Osteoblast (primary cell): ENCODE data around the gene ABTB1. TPM values are rescaled to one million over a fixed set of nuclear protein-coding genes. Genes with fewer than 3 reads are reported as not detected.

Experiments used
- DNase-seq: peaks from one replicate; pipeline ENCODE4 v3.0.0; 2011; ENCODE audit warnings: low spot score, mixed read lengths; ENCODE audit not compliant: insufficient read length; ENCODE audit errors: missing footprints
- H2AFZ ChIP-seq: 2 replicates; pipeline ENCODE4 v1.6.0; 2011; ENCODE audit warnings: mild to moderate bottlenecking, low read length
- H3K27ac ChIP-seq: 2 replicates; pipeline ENCODE4 v1.5.1; 2011; ENCODE audit warnings: mild to moderate bottlenecking, low read depth, low read length, moderate library complexity
- H3K27me3 ChIP-seq: 2 replicates; pipeline ENCODE4 v1.6.0; 2012; ENCODE audit warnings: mild to moderate bottlenecking, control low read depth, inconsistent platforms, low read length, moderate library complexity; ENCODE audit not compliant: insufficient read depth
- H3K36me3 ChIP-seq: 2 replicates; pipeline ENCODE4 v1.5.1; 2011; ENCODE audit warnings: mild to moderate bottlenecking, low read length, control low read depth, moderate library complexity; ENCODE audit not compliant: insufficient read depth
- H3K4me1 ChIP-seq: 2 replicates; pipeline ENCODE4 v1.5.1; 2011; ENCODE audit warnings: mild to moderate bottlenecking, low read length, control low read depth, moderate library complexity; ENCODE audit not compliant: insufficient read depth
- H3K4me2 ChIP-seq: 2 replicates; pipeline ENCODE4 v1.6.0; 2011; ENCODE audit warnings: mild to moderate bottlenecking, low read length; ENCODE audit not compliant: insufficient read depth
- H3K4me3 ChIP-seq: fragments of 200-600 bp; sonication (generic); 3 replicates; pipeline ENCODE4 v1.5.1; 2012; ENCODE audit warnings: mild to moderate bottlenecking, low read length, inconsistent platforms; ENCODE audit not compliant: insufficient read depth
- H3K79me2 ChIP-seq: 2 replicates; pipeline ENCODE4 v1.6.0; 2012; ENCODE audit warnings: mild to moderate bottlenecking, low read length, control low read depth, inconsistent platforms; ENCODE audit not compliant: insufficient read depth
- H3K9me3 ChIP-seq: 2 replicates; pipeline ENCODE4 v1.5.1; 2011; ENCODE audit warnings: low read depth, low read length, control low read depth
- H4K20me1 ChIP-seq: 2 replicates; pipeline ENCODE4 v1.6.0; 2012; ENCODE audit warnings: mild to moderate bottlenecking, low read length, control low read depth; ENCODE audit not compliant: insufficient read depth
- total RNA-seq: library from RNA; depleted of rRNA; stranded (reverse); fragments of >200 nt; gene quantifications from 2 replicates; pipeline ENCODE4 v1.2.3, GENCODE V29; 2012
- TF ChIP-seq, protein P1 (sequence below): IDR thresholded peaks from 2 replicates; pipeline ENCODE4 v1.5.1; 2011; ENCODE audit warnings: mild to moderate bottlenecking, low read depth, low read length, moderate library complexity; ENCODE audit errors: extremely low read depth

The ABTB1 gene
- total RNA-seq, 1 donor, result 17.7 TPM

DNA sequence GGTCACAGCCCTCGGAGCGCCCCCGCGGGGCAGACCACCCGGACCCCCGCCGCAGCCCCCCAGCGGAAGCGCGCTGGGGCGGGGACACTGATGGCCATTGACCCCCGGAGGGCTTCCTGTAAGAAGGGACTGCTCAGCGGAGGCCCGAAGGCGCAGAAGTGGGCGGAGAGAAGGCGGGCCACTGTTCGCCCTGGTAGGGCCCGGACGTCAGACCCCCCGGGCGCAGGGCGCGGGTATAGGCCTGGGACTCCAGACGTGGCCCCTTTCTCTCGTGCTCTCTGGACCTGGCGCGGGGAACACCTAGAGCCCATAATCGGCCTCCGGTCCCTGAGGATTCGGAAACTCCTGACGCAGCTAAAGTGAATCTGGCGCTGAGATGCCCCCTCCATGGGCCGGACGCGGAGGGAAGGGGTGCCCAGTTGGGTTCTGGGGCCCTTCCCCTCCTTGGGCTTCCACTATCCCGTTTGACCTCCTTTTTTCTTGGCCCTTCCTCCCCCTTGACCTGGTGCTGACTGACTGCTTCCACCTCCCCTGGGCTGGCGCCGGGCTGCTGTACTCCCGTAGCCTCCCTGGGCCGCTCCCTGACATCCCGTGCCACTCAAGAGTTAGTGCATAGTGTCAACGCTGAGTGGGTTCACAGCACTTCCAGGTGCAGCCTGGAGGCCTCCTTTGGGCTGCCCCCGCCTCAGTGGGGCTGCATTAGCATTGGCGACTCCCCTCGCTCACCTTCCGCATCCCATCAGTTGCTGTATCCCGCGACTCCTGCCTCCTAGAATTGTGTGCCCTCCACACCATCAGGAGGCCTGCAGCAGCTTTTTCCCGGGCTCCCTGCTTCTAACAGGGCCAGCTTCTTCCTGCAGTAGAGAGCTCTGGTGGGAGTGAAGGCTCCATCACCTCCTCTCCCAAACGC is 694 bp downstream of the ABTB1 start:
- Histone ChIP-seq H3K9me3 (no peaks in the 10 kb centered on the region), H3K27ac (no peak overlapping the region), H3K4me3 (peak overlapping the region; percentile 86), H3K27me3 (no peaks in the 10 kb centered on the region), H4K20me1 (no peaks in the 10 kb centered on the region), H3K36me3 (peaks cover 4% of the 10 kb centered on the region), H3K4me1 (peaks cover 5% of the 10 kb centered on the region), H3K4me2 (peak overlapping the region; percentile 83), H2AFZ (peak overlapping the region; percentile 82), H3K79me2 (no peaks in the 10 kb centered on the region)
- TF ChIP-seq, protein P1, sequence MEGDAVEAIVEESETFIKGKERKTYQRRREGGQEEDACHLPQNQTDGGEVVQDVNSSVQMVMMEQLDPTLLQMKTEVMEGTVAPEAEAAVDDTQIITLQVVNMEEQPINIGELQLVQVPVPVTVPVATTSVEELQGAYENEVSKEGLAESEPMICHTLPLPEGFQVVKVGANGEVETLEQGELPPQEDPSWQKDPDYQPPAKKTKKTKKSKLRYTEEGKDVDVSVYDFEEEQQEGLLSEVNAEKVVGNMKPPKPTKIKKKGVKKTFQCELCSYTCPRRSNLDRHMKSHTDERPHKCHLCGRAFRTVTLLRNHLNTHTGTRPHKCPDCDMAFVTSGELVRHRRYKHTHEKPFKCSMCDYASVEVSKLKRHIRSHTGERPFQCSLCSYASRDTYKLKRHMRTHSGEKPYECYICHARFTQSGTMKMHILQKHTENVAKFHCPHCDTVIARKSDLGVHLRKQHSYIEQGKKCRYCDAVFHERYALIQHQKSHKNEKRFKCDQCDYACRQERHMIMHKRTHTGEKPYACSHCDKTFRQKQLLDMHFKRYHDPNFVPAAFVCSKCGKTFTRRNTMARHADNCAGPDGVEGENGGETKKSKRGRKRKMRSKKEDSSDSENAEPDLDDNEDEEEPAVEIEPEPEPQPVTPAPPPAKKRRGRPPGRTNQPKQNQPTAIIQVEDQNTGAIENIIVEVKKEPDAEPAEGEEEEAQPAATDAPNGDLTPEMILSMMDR, result no peak
- DNase-seq, result peak; percentile 97

DNA sequence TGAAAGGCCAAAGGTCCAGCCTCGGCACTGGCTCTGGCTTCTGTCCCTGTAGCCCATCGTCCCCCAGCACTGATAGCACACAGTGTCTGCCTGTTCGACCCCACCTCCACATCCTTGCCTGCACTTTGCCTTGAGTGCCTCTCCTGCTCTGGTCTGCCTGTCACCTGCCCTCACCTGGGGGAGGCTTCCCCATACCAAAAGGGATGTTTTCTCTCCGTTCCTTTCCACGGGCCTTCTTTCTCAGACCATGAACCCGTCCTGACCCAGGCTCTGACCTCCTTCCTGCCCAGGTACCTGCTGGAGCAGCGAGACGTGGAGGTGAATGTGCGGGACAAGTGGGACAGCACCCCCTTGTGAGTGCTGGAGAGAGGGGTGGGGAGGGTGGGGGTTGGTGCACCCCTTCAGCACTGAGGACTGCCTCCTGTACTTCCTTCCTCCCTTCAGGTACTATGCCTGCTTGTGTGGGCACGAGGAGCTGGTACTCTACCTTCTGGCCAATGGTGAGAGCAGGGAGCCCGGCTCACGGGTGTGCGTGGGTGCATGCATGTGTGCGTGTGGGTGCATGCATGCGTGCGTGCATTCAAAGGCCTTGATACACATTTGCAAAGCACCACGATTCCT is 1.5 kb downstream of the ABTB1 start:
- Histone ChIP-seq H3K4me1 (peaks cover 5% of the 10 kb centered on the region), H3K4me3 (no peak overlapping the region), H3K27ac (no peak overlapping the region), H3K36me3 (peaks cover 4% of the 10 kb centered on the region), H2AFZ (no peak overlapping the region), H3K79me2 (no peaks in the 10 kb centered on the region), H3K4me2 (peak overlapping the region; percentile 83), H3K9me3 (no peaks in the 10 kb centered on the region), H3K27me3 (no peaks in the 10 kb centered on the region), H4K20me1 (no peaks in the 10 kb centered on the region)
- DNase-seq, result peak; percentile 23
- TF ChIP-seq, protein P1, result no peak

DNA sequence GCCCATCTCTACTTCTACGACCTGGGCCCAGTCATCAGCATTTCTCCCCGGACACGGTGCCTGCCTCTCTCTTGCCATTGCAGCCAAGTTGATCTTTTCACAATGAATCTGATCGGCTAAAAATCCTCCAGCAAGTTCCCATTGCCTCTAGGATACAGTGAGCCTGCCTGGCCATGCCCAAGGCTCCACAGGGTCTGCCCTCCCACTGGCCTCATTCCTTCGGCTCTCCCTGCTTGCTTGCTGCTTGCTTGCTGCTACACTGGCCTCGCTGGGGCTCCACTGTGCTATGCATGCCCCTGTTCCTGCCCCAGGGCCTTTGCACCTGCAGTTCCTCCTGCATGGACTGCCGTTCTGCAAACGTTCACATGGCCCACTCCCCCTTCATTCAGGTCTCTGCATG is 2.0 kb downstream of the ABTB1 start:
- H3K9me3 ChIP-seq, result no peaks in the 10 kb centered on the region
- H3K4me2 ChIP-seq, result no peak overlapping the region
- DNase-seq, result no peak
- H3K79me2 ChIP-seq, result no peaks in the 10 kb centered on the region
- H2AFZ ChIP-seq, result no peak overlapping the region
- TF ChIP-seq, protein P1, result no peak
- no peak overlapping the region for H3K27ac ChIP-seq
- H4K20me1 ChIP-seq, result no peaks in the 10 kb centered on the region
- H3K4me3 ChIP-seq, result no peak overlapping the region
- H3K27me3 ChIP-seq, result no peaks in the 10 kb centered on the region
- H3K4me1 ChIP-seq, result peaks cover 5% of the 10 kb centered on the region
- peaks cover 4% of the 10 kb centered on the region for H3K36me3 ChIP-seq

DNA sequence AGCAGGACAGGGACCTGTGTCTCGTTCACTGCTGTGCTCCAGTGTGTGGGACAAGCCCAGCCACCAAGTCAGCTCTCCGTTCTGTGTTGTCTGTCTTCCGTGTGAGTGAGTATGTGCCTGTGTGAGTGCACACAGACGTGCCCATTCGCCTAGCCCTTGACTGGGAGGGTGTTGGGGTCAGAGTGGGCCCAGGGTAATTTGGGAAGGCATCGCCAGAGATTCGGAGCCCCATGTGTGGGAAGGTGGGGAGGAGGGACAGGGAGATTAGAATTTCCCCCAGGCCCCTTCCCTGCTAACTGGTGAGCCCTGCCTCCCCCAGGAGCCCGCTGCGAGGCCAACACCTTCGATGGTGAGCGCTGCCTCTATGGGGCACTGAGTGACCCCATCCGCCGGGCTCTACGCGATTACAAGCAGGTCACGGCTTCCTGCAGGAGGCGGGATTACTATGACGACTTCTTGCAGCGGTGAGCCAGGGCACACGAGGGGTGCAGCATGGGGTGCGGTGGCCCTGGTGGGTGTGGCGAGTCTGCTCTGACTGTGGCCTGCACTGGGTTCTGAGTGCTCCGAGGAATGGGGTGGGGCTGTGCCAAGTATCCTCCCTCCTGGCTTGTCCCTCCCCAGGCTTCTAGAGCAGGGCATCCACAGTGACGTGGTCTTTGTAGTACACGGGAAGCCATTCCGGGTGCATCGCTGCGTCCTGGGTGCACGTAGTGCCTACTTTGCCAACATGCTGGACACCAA is 3.1 kb downstream of the ABTB1 start:
- TF ChIP-seq, protein P1, result no peak
- Histone ChIP-seq H3K4me3 (no peak overlapping the region), H3K4me2 (no peak overlapping the region), H3K4me1 (peaks cover 5% of the 10 kb centered on the region), H2AFZ (no peak overlapping the region), H3K27me3 (no peaks in the 10 kb centered on the region), H3K27ac (no peak overlapping the region), H4K20me1 (no peaks in the 10 kb centered on the region), H3K36me3 (peaks cover 4% of the 10 kb centered on the region), H3K79me2 (no peaks in the 10 kb centered on the region), H3K9me3 (no peaks in the 10 kb centered on the region)
- no peak for DNase-seq
